ENCODE measurements around the gene DICER1. TPM values are rescaled to one million over a fixed set of nuclear protein-coding genes. Genes with fewer than 3 reads are reported as not detected.

Gene DICER1
- total and polyA plus RNA-seq, 11 donors: 5.4 to 57.9 (median 29.3) TPM

DNA sequence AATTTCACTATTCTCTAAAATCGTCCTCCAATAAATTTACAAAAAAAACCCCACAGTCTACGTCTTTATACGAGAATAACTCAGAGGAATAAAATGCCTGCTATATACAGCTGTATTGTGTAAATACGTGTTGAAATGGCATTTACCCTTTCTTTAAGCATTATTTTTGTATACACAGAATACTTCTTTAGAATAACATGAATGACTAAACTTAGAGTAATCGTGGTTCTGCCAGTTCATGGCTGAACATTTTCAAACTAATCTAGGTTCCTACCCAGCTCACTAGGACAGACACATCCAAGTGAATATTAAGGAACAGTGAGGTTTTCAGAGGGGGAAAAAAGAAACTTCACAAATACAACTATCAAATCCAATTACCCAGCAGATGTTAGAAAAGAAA lies 24.6 kb downstream of the DICER1 start:
- Histone ChIP-seq H3K4me3 (no peak overlapping the region), H3K27ac (no peak overlapping the region), H3K9me3 (no peaks in the 10 kb centered on the region), H3K36me3 (peaks cover 0 to 60% (median 52%) of the 10 kb centered on the region in 9 donors), H3K27me3 (no peaks in the 10 kb centered on the region), H3K4me1 (peaks cover 0 to 30% (median 18%) of the 10 kb centered on the region in 12 donors)
- DNase-seq: no peak
- intact Hi-C loops (cut with DNase I): no loop called here
- WGBS, 4 donors: 86 to 93% (median 90%) methylated on average over 5 of the region's 5 CpGs
- ATAC-seq: no peak
- TF ChIP-seq CTCF (IDR thresholded peaks at IDR 0.05) (no peak), POLR2A (IDR thresholded peaks at IDR 0.05) (no peak)

DNA sequence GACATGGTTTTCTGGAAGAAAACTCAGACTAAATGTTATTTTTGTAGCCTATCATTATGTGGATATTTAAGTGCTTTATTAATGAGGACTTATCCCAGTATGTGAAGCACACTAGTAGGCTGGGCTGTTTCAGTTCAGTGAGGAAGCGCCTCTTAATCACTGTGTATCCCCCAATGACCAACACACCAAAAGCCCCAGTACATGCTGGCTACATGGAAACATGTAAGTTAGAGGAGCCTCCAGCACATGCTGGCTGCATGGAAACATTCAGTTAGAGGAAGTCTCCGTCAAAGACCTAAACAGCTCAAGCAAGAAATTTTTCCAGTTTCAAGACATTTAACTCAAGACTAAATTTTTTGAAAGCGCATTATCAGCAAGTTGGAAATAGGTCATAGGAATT lies 26.8 kb downstream of the DICER1 start:
- no peaks in the 10 kb centered on the region for H3K9me3 ChIP-seq
- no peaks in the 10 kb centered on the region for H3K27me3 ChIP-seq
- peaks cover 0 to 35% (median 11%) of the 10 kb centered on the region in 12 donors for H3K4me1 ChIP-seq
- DNase-seq: no peak
- ATAC-seq: no peak
- TF ChIP-seq CTCF (IDR thresholded peaks at IDR 0.05): no peak
- TF ChIP-seq POLR2A (IDR thresholded peaks at IDR 0.05): no peak
- intact Hi-C loops (cut with DNase I): no loop called here
- no peak overlapping the region for H3K4me3 ChIP-seq
- H3K27ac ChIP-seq: no peak overlapping the region
- peaks cover 0 to 73% (median 68%) of the 10 kb centered on the region in 9 donors for H3K36me3 ChIP-seq
- 91 to 100% (median 97%) methylated on average over 3 of the region's 3 CpGs for WGBS, 4 donors

DNA sequence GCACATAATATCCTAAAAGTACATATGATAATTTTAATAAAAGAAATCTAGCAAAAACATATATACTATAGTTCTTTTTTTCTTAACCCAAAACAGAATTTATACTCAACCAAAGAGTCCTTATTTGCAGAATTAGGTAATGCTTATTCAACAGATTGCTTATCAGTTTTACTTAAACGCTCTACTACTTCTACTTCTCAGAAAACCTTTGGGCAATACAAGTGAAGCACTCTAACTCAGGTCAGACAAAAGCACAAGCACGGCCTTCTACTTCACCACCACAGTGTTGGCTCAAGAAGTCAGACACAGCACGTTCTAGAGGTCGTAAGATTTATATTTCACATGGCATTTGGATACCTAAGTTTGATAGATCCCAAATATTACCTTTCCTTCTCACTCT lies 29.2 kb downstream of the DICER1 start:
- TF ChIP-seq POLR2A (IDR thresholded peaks at IDR 0.05) (no peak), CTCF (IDR thresholded peaks at IDR 0.05) (no peak)
- WGBS, 4 donors: 91 to 95% (median 92%) methylated on average over 4 of the region's 4 CpGs
- Histone ChIP-seq H3K9me3 (no peaks in the 10 kb centered on the region), H3K27ac (no peak overlapping the region), H3K4me1 (peaks cover 0 to 14% (median 0%) of the 10 kb centered on the region in 12 donors), H3K36me3 (peaks cover 0 to 91% (median 82%) of the 10 kb centered on the region in 9 donors), H3K27me3 (no peaks in the 10 kb centered on the region), H3K4me3 (no peak overlapping the region)
- intact Hi-C loops (cut with DNase I): no loop called here
- DNase-seq (no peak), ATAC-seq (no peak)

DNA sequence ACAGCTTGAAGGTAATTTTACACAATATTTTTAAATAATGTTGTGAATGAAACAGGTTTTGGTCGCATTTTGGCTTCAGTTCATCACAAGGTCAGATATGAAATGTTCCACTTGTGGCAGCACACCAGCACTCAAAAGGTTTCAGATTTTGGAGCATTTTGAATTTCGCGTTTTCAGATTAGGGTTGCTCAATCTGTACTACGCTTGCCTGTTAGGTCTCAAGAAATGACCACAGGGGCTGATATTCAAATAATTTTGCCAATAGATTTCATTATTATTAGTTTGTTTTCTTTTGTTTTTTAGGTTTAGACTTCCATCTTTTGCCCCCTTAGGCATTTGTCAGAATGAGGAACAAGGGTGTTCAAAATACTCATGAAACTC lies 29.8 kb downstream of the DICER1 start:
- Histone ChIP-seq H3K4me1 (peaks cover 0 to 12% (median 0%) of the 10 kb centered on the region in 12 donors), H3K4me3 (no peak overlapping the region), H3K27ac (no peak overlapping the region), H3K36me3 (peaks cover 0 to 88% (median 82%) of the 10 kb centered on the region in 9 donors), H3K27me3 (no peaks in the 10 kb centered on the region), H3K9me3 (no peaks in the 10 kb centered on the region)
- 71 to 85% (median 78%) methylated on average over 4 of the region's 4 CpGs for WGBS, 4 donors
- TF ChIP-seq CTCF (IDR thresholded peaks at IDR 0.05) (no peak), POLR2A (IDR thresholded peaks at IDR 0.05) (no peak)
- intact Hi-C loops (cut with DNase I): no loop called here
- DNase-seq (no peak), ATAC-seq (no peak)

All from heart left ventricle (tissue), 16 donors.